Body of pancreas (tissue), 4 donors: ENCODE measurements around the gene CABP7. TPM values are rescaled to one million over a fixed set of nuclear protein-coding genes. Genes with fewer than 3 reads are reported as not detected.

ENCODE experiments used
- ATAC-seq: fragments of 150-250 bp; one replicate; pipeline ENCODE4 v1.9.1; 2016
- DNase-seq, 4 donors: peaks; one replicate each; pipeline ENCODE4 v3.0.0-alpha.2; 2019
- H3K27ac ChIP-seq, 4 donors: fragments of 200-600 bp; sonication (generic); 1 replicate in 3 of 4; 2 replicates in 1 of 4; pipeline versions ENCODE4 v1.5.1 to v1.6.1; 2016 to 2019; ENCODE audit warnings: mild to moderate bottlenecking in 1 of 4, mixed read lengths in 1 of 4, moderate library complexity in 1 of 4
- H3K27me3 ChIP-seq, 2 donors: fragments of 200-600 bp; sonication (generic); one replicate each; pipeline ENCODE4 v1.6.0; 2016; ENCODE audit warnings: mild to moderate bottlenecking in 1 of 2
- H3K36me3 ChIP-seq, 2 donors: fragments of 200-600 bp; sonication (generic); replicated peaks in 1 of 2; 2 replicates each; pipeline ENCODE4 v1.5.1; 2016; ENCODE audit warnings: low read depth in 2 of 2; ENCODE audit not compliant: insufficient read depth in 1 of 2
- H3K4me1 ChIP-seq: fragments of 200-600 bp; sonication (generic); one replicate; pipeline ENCODE4 v1.6.0; 2016
- H3K4me3 ChIP-seq, 2 donors: fragments of 200-600 bp; sonication (generic); 1 replicate in 1 of 2; 2 replicates in 1 of 2; pipeline ENCODE4 v1.5.1; 2016 to 2019
- H3K9me3 ChIP-seq, 3 donors: fragments of 200-600 bp; sonication (generic); 1 replicate in 2 of 3; 2 replicates in 1 of 3; pipeline ENCODE4 v1.5.1; 2016
- POLR2A ChIP-seq, 3 donors: fragments of 450-650 bp; IDR thresholded peaks; one replicate each; pipeline ENCODE4 v1.6.1; 2016; ENCODE audit warnings: antibody characterized with exemption in 3 of 3, mild to moderate bottlenecking in 2 of 3
- WGBS, 2 donors: methylation state at CpG; one replicate each; pipeline ENCODE4 v1.1.5; 2017; 5-methylcytosine and 5-hydroxymethylcytosine counted together
- intact Hi-C: fragments of 100-400 bp; cut with DNase I; formaldehyde crosslinking; loops from one replicate; pipeline ENCODE4 v1.15.1; 2023
- total RNA-seq, 2 donors: library from RNA; depleted of rRNA; stranded (reverse); fragments of >200 nt; gene quantifications; one replicate each; pipeline ENCODE4 v1.1.0, GENCODE V29; 2016
- TF ChIP-seq, protein P1 (sequence below), 7 experiments: fragments of 450-650 bp in 4 of 7; fragments of 200-600 bp in 3 of 7; sonication (generic) in 3 of 7; IDR thresholded peaks; one replicate each; pipeline ENCODE4 v1.5.1; 2016 to 2019; ENCODE audit warnings: antibody characterized with exemption in 7 of 7

CABP7 gene
- total RNA-seq, 2 donors from 2014 or later = 0.78 to 2.6 TPM

DNA sequence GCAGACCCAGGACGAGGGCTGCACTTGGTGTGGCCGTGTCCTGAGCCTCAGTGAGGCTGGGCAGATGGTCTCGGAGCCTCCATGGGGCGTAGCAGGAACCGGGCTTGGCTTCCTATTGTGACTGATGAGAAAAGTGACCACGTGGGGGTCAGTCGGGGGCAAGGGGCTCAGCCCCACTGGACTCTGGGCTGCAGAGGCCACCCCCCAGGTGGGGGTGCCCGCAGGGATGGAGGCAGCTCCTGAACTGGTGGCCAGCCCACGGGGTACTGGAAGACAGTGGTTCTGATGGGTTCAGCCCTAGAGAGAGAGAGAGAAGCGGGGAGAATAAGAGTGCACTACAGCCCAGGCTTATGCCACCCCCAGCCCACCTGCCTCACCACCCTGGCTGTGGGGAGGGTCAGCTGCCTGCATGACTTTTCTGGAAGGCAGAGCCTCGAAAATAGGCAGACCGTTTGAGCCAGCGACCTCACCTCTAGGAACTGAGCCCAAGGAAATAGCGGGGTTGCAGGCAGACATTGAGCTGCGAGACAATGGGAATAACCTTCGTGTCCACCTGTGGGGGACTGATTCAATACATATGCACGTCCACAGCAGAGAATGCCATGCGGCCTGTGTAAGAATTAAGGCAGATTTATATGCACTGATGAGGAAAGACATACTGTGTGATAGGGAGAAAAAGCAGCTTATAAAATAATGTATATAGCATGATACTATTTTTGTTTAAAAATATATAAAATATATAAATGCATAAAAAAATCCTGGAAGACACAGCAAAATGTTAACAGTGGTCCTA is 11.5 kb downstream of the CABP7 start:
- WGBS, 2 donors = 81 to 82% methylated on average over 13 to 17 of the region's 18 CpGs
- H3K36me3 ChIP-seq = no peaks in the 10 kb centered on the region
- peaks cover 15% of the 10 kb centered on the region for H3K4me1 ChIP-seq
- ATAC-seq (no peak), DNase-seq (no peak)
- no peak overlapping the region for H3K27ac ChIP-seq
- no peak for TF ChIP-seq POLR2A (IDR thresholded peaks at IDR 0.05)
- TF ChIP-seq, protein P1, sequence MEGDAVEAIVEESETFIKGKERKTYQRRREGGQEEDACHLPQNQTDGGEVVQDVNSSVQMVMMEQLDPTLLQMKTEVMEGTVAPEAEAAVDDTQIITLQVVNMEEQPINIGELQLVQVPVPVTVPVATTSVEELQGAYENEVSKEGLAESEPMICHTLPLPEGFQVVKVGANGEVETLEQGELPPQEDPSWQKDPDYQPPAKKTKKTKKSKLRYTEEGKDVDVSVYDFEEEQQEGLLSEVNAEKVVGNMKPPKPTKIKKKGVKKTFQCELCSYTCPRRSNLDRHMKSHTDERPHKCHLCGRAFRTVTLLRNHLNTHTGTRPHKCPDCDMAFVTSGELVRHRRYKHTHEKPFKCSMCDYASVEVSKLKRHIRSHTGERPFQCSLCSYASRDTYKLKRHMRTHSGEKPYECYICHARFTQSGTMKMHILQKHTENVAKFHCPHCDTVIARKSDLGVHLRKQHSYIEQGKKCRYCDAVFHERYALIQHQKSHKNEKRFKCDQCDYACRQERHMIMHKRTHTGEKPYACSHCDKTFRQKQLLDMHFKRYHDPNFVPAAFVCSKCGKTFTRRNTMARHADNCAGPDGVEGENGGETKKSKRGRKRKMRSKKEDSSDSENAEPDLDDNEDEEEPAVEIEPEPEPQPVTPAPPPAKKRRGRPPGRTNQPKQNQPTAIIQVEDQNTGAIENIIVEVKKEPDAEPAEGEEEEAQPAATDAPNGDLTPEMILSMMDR (IDR thresholded peaks at IDR 0.05) = no peak
- no peak overlapping the region for H3K4me3 ChIP-seq
- H3K27me3 ChIP-seq = no peaks in the 10 kb centered on the region
- no peaks in the 10 kb centered on the region for H3K9me3 ChIP-seq
- intact Hi-C loops = no loop called here

DNA sequence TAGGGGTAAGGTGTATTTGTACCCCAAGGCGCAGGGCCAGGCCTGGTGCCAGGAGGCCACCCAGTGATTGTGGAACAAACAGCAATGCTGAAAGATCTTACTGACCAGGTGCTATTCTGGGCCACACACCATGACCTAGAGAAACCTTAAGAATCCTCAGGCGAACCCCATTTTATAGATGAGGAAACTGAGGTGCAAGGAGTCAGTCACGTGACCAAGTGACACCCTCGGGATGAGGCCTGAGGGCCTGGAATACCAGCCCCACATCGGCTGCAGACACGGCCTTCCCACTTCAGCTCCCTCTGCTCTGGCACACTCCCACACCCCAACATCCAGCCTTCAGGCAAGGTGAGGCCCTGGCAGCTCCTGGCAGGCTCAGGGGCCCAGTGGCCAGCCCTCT is 13.1 kb downstream of the CABP7 start:
- intact Hi-C loops = no loop called here
- Histone ChIP-seq H3K27me3 (no peaks in the 10 kb centered on the region), H3K9me3 (no peaks in the 10 kb centered on the region), H3K4me1 (peaks cover 15% of the 10 kb centered on the region), H3K27ac (peak overlapping the region in 2 of 4 donors; percentile 30 to 41), H3K36me3 (no peaks in the 10 kb centered on the region), H3K4me3 (no peak overlapping the region)
- DNase-seq (no peak), ATAC-seq (no peak)
- TF ChIP-seq, protein P1 (IDR thresholded peaks at IDR 0.05) = no peak
- TF ChIP-seq POLR2A (IDR thresholded peaks at IDR 0.05) = no peak
- WGBS, 2 donors = 81 to 85% methylated on average over 4 to 6 of the region's 6 CpGs

DNA sequence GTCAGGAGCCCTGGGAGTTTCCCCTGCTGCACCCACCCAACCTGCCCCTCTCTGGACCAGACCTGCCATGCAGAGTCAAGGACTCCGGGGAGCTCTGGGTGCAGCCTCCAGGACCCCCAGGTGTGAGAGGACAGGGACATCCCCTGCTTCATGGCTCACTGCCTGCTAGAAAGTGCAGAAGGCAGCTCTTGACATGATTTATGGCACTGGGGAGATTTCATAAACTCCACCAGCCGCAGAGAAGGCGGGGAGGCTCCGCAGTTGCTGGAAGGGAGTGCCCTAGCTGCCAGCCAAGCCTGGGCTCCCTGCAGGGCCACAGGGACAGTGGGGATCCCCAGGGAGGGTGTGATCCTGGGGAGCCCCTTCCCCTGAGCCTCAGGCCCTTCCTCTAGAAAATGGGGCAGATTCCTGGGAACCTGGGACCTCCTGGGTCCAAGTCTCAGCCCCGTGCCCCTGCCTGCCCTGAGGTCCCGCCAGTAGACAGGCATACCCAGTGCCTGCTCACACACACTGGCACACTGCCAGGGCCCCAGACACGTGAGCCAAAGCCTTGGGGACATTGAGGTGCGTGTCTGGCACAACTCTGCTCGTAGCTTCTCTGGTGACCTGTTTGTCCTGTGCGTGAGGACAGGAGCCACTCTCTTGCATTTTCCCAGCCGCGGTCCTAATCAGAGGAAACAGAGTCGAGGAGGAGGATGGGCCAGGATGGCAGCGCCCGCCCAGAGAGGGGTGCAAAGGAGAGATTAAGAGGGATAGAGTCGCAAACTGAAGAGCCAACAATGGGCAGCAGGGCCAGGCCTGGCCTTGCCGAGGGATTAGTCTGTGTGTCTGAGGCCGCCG is 13.8 kb downstream of the CABP7 start:
- ATAC-seq (peak; percentile 62), DNase-seq (peak; percentile 38 to 74 (median 63))
- no peaks in the 10 kb centered on the region for H3K9me3 ChIP-seq
- 54 to 82% methylated on average over 15 to 19 of the region's 19 CpGs for WGBS, 2 donors
- intact Hi-C loops = no loop called here
- TF ChIP-seq, protein P1 (IDR thresholded peaks at IDR 0.05) = no peak
- no peak for TF ChIP-seq POLR2A (IDR thresholded peaks at IDR 0.05)
- peaks cover 15% of the 10 kb centered on the region for H3K4me1 ChIP-seq
- H3K27me3 ChIP-seq = no peaks in the 10 kb centered on the region
- H3K36me3 ChIP-seq = no peaks in the 10 kb centered on the region
- peak overlapping the region in 3 of 4 donors; percentile 24 to 41 (median 30) for H3K27ac ChIP-seq
- no peak overlapping the region for H3K4me3 ChIP-seq

DNA sequence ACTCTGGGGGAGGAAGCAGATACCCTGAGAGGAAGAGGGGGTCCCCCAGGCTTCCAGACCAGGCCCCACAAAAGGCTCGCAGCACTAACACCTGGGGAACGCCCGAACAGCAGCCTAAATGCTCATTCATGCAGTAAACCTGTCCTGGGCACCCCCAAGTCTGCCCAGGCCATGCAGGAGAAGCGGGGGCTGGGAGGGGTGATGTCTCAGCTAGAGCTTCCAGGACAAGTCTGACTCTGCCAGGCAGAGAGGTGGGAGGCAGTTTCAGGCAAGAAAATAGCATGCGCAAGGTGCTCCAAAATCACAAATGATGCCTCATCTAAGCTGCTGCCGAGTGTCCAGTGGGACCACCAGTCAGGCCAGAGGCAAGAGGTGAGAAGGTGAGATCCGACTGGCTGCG is 14.6 kb downstream of the CABP7 start:
- no peaks in the 10 kb centered on the region for H3K36me3 ChIP-seq
- no peak overlapping the region for H3K4me3 ChIP-seq
- WGBS, 2 donors = 80% methylated on average over 8 of the region's 8 CpGs; no CpG with 5 or more reads in 1 of the 2 donors
- H3K4me1 ChIP-seq = peaks cover 15% of the 10 kb centered on the region
- TF ChIP-seq POLR2A (IDR thresholded peaks at IDR 0.05) = no peak
- TF ChIP-seq, protein P1 (IDR thresholded peaks at IDR 0.05) = no peak
- no peaks in the 10 kb centered on the region for H3K27me3 ChIP-seq
- DNase-seq (no peak), ATAC-seq (no peak)
- H3K9me3 ChIP-seq = no peaks in the 10 kb centered on the region
- intact Hi-C loops = no loop called here
- H3K27ac ChIP-seq = no peak overlapping the region
